AG09319 (cell line): ENCODE data around the gene COPZ2.

ENCODE experiments used
- DNase-seq: peaks from one replicate; pipeline ENCODE4 v3.0.0-alpha.2; 2010; ENCODE audit warnings: low read depth; ENCODE audit errors: extremely low read depth
- CTCF ChIP-seq: IDR thresholded peaks from 2 replicates; pipeline ENCODE4 v1.5.1; 2011; ENCODE audit warnings: low read depth, mild to moderate bottlenecking, inconsistent platforms, low read length, moderate library complexity

Gene COPZ2

GRCh38 chr17:48060249-48060648, 22.7 kb upstream of the COPZ2 start:
- DNase-seq: no peak
- TF ChIP-seq CTCF: no peak

DNA sequence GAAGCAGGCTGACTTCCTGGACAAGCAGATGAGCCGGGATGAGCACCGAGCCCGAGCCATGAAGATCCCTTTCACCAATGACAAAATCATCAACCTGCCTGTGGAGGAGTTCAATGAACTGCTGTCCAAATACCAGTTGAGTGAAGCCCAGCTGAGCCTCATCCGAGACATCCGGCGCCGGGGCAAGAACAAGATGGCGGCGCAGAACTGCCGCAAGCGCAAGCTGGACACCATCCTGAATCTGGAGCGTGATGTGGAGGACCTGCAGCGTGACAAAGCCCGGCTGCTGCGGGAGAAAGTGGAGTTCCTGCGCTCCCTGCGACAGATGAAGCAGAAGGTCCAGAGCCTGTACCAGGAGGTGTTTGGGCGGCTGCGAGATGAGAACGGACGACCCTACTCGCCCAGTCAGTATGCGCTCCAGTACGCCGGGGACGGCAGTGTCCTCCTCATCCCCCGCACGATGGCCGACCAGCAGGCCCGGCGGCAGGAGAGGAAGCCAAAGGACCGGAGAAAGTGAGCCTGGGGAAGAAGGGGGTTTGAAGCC, 21.6 kb upstream of the COPZ2 start:
- no peak for TF ChIP-seq CTCF

GRCh38 chr17:48058393-48059124, 21.0 kb upstream of the COPZ2 start:
- DNase-seq: no peak
- TF ChIP-seq CTCF: no peak

More for the DNA sequence above, 21.6 kb upstream of the COPZ2 start:
- no peak for DNase-seq

DNA sequence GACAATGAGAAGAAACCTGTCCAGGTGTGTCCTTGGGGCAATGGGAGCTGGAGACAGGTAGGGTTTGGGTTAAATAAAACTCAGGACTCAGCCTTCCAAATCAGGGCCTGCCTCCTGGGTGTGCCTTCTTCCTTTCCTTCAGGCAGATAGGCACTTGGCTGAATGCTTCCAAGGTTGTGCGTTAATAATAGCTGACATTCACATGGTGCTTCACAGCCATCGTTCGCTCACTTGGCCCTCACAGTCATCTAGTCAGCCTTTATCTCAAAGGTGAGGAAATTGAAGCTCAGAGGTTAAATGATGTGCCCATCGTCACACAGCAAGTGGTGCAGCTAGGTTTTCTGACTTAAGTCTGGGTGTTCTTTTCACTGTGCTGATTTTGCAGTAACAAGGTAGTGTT, 20.0 kb upstream of the COPZ2 start:
- no peak for TF ChIP-seq CTCF
- no peak for DNase-seq

DNA sequence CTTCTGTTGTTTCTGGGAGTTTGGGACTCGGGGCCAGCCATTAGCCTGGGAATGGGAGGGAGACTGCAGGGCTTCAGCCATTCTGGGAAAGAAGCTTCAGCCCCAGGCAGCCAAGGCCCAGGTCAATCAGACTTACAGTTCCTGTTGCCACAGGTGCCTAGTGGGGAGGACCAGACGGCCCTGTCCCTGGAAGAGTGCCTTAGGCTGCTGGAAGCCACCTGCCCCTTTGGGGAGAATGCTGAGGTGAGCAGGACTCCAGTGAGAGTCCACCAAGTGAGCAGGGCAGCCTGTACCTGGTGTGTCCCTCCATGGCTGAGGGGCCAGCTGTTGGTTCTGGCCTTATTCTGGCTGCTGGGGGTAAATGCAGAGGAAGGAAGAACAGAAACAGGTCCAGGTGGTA, 19.3 kb upstream of the COPZ2 start:
- DNase-seq: no peak
- TF ChIP-seq CTCF: no peak

- DNase-seq: no peak
- TF ChIP-seq CTCF: no peak
Measured at GRCh38 chr17:48056246-48056745, 18.7 kb upstream of the COPZ2 start.

GRCh38 chr17:48055531-48056245, 18.1 kb upstream of the COPZ2 start:
- TF ChIP-seq CTCF: no peak
- peak; percentile 93 for DNase-seq
